ENCODE measurements around the gene PAK1. TPM values are rescaled to one million over a fixed set of nuclear protein-coding genes. Genes with fewer than 3 reads are reported as not detected.
A peak's percentile ranks its signal among the peaks of the same experiment; 100 is the strongest.

Gene PAK1
- total and polyA plus RNA-seq, 10 of the 15 experiments (the other 5 are each of a cell fraction or from before 2014, with no cell fraction given) = 43.8 to 321 (median 110) TPM

- H3K4me2 ChIP-seq (ENCODE audit: control insufficient read depth, insufficient read depth) = peak overlapping the region; percentile 89
- CTCF ChIA-PET = interaction anchor here (1.0 to 9.8 kb wide), 9 partner anchors 8 to 38 kb away, joined by 3 to 119 read pairs (median 7); partner anchors contain the start of gene PAK1
- in situ Hi-C loops (cut with MboI) = no loop called here
- TF ChIP-seq BACH1 (IDR thresholded peaks at IDR 0.05; ENCODE audit: borderline replicate concordance) = peak; percentile 49; the same call in 1 of the 2 replicates
- TF ChIP-seq, protein P1, sequence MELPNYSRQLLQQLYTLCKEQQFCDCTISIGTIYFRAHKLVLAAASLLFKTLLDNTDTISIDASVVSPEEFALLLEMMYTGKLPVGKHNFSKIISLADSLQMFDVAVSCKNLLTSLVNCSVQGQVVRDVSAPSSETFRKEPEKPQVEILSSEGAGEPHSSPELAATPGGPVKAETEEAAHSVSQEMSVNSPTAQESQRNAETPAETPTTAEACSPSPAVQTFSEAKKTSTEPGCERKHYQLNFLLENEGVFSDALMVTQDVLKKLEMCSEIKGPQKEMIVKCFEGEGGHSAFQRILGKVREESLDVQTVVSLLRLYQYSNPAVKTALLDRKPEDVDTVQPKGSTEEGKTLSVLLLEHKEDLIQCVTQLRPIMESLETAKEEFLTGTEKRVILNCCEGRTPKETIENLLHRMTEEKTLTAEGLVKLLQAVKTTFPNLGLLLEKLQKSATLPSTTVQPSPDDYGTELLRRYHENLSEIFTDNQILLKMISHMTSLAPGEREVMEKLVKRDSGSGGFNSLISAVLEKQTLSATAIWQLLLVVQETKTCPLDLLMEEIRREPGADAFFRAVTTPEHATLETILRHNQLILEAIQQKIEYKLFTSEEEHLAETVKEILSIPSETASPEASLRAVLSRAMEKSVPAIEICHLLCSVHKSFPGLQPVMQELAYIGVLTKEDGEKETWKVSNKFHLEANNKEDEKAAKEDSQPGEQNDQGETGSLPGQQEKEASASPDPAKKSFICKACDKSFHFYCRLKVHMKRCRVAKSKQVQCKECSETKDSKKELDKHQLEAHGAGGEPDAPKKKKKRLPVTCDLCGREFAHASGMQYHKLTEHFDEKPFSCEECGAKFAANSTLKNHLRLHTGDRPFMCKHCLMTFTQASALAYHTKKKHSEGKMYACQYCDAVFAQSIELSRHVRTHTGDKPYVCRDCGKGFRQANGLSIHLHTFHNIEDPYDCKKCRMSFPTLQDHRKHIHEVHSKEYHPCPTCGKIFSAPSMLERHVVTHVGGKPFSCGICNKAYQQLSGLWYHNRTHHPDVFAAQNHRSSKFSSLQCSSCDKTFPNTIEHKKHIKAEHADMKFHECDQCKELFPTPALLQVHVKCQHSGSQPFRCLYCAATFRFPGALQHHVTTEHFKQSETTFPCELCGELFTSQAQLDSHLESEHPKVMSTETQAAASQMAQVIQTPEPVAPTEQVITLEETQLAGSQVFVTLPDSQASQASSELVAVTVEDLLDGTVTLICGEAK (IDR thresholded peaks at IDR 0.05; ENCODE audit: borderline replicate concordance) = peak; percentile 18; the same call in 1 of the 2 replicates
- peak; percentile 94 for TF ChIP-seq EED (IDR thresholded peaks at IDR 0.05; ENCODE audit: low read depth)
- TF ChIP-seq, protein P2, sequence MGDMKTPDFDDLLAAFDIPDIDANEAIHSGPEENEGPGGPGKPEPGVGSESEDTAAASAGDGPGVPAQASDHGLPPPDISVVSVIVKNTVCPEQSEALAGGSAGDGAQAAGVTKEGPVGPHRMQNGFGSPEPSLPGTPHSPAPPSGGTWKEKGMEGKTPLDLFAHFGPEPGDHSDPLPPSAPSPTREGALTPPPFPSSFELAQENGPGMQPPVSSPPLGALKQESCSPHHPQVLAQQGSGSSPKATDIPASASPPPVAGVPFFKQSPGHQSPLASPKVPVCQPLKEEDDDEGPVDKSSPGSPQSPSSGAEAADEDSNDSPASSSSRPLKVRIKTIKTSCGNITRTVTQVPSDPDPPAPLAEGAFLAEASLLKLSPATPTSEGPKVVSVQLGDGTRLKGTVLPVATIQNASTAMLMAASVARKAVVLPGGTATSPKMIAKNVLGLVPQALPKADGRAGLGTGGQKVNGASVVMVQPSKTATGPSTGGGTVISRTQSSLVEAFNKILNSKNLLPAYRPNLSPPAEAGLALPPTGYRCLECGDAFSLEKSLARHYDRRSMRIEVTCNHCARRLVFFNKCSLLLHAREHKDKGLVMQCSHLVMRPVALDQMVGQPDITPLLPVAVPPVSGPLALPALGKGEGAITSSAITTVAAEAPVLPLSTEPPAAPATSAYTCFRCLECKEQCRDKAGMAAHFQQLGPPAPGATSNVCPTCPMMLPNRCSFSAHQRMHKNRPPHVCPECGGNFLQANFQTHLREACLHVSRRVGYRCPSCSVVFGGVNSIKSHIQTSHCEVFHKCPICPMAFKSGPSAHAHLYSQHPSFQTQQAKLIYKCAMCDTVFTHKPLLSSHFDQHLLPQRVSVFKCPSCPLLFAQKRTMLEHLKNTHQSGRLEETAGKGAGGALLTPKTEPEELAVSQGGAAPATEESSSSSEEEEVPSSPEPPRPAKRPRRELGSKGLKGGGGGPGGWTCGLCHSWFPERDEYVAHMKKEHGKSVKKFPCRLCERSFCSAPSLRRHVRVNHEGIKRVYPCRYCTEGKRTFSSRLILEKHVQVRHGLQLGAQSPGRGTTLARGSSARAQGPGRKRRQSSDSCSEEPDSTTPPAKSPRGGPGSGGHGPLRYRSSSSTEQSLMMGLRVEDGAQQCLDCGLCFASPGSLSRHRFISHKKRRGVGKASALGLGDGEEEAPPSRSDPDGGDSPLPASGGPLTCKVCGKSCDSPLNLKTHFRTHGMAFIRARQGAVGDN (IDR thresholded peaks at IDR 0.05) = peak; percentile 51; the same call in 1 of the 2 replicates
- no peak for TF ChIP-seq SMAD5 (IDR thresholded peaks at IDR 0.05; ENCODE audit: low read depth)
- TF ChIP-seq NR2C2 (IDR thresholded peaks at IDR 0.05; ENCODE audit: borderline replicate concordance, control insufficient read depth, insufficient read length, low read depth) = no peak
- TF ChIP-seq ESRRA (IDR thresholded peaks at IDR 0.05; ENCODE audit: low read length) = no peak
- no peak for TF ChIP-seq SIX5 (IDR thresholded peaks at IDR 0.05; ENCODE audit: low read depth, low read length, severe bottlenecking)
- TF ChIP-seq SREBF2 (IDR thresholded peaks at IDR 0.05; ENCODE audit: low read length) = no peak
- TF ChIP-seq, protein P3, sequence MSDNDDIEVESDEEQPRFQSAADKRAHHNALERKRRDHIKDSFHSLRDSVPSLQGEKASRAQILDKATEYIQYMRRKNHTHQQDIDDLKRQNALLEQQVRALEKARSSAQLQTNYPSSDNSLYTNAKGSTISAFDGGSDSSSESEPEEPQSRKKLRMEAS (IDR thresholded peaks at IDR 0.05; ENCODE audit: low read depth, low read length) = no peak
- no peak for TF ChIP-seq TCF12 (IDR thresholded peaks at IDR 0.05; ENCODE audit: low read depth, low read length)
- no peak for TF ChIP-seq ASH2L (IDR thresholded peaks at IDR 0.05; ENCODE audit: borderline replicate concordance, low read depth)
- peak; percentile 49; the same call in 1 of the 2 replicates for TF ChIP-seq ATF7 (IDR thresholded peaks at IDR 0.05; ENCODE audit: low read depth)
- TF ChIP-seq BMI1 (IDR thresholded peaks at IDR 0.05; ENCODE audit: borderline replicate concordance) = peak; percentile 41; the same call in 1 of the 2 replicates
These were observed 24.8 kb downstream of the PAK1 start for GRCh38 chr11:77449060-77449521.

More at GRCh38 chr11:77449060-77449521, 24.8 kb downstream of the PAK1 start:
- ATAC-seq = peak; percentile 76
- Histone ChIP-seq H3K9me3 (replicated peaks; ENCODE audit: control insufficient read depth, insufficient read depth, low read length) (no peaks in the 10 kb centered on the region), H3K27ac (ENCODE audit: control insufficient read depth, insufficient read depth) (peak overlapping the region; percentile 92), H3K4me1 (ENCODE audit: control insufficient read depth, insufficient read depth, low read length) (peaks cover 76% of the 10 kb centered on the region), H3K9ac (ENCODE audit: control insufficient read depth, insufficient read depth, low read length) (peak overlapping the region; percentile 41; the same call in 1 of the 2 replicates), H4K20me1 (ENCODE audit: control insufficient read depth, insufficient read depth) (no peaks in the 10 kb centered on the region), H3K36me3 (ENCODE audit: control insufficient read depth in 2 of 2, insufficient read depth in 2 of 2, low read length in 1 of 2) (peaks cover 0 to 4% of the 10 kb centered on the region in 2 experiments; a peak in 1 of 4 replicates), H2AFZ (ENCODE audit: control insufficient read depth, low read depth, low read length) (peak overlapping the region; percentile 49), H3K27me3 (replicated peaks in 1 of 2; ENCODE audit: control insufficient read depth in 2 of 2, insufficient read depth in 2 of 2, low read length in 1 of 2) (no peaks in the 10 kb centered on the region), H3K4me3 (peak overlapping the region; percentile 8; the same call in 1 of the 2 replicates), H3K79me2 (ENCODE audit: control insufficient read depth, insufficient read depth, low read length) (peaks cover 54% of the 10 kb centered on the region)
- RAD21 ChIA-PET (ENCODE audit: unreplicated experiment) = interaction anchor here (0.7 to 9.8 kb wide), 14 partner anchors 7 to 99 kb away, joined by 3 to 162 read pairs (median 6); no protein-coding TSS in a partner anchor
- POLR2A ChIA-PET = interaction anchor here (0.7 to 9.1 kb wide), 7 partner anchors 8 to 38 kb away, joined by 3 to 100 read pairs (median 4); no protein-coding TSS in a partner anchor
- SMC1A ChIA-PET (ENCODE audit: uncharacterized antibody, unreplicated experiment) = interaction anchor here (0.7 to 15.6 kb wide), 13 partner anchors 7 to 52 kb away, joined by 3 to 289 read pairs (median 6); no protein-coding TSS in a partner anchor
- peak; percentile 85 for FAIRE-seq
- BruUV-seq (replicated peaks) = no TSS peak
- 1% methylated on average over 5 of the region's 5 CpGs for WGBS (ENCODE audit: insufficient coverage, insufficient replicate concordance, low lambda C conversion rate, missing lambda C conversion rate)
- DNase-seq (ENCODE audit: low read depth, low spot score) = peak; percentile 91
- intact Hi-C loops (cut with micrococcal nuclease; ENCODE audit: unreplicated experiment) = loop anchor here (2.0 kb wide), 2 partner anchors 24 to 30 kb away; no protein-coding TSS in a partner anchor

Measured in GM12878 (cell line).